HCT116 (cell line): Measurements from ENCODE around the gene ARHGAP20. TPM values are rescaled to one million over a fixed set of nuclear protein-coding genes. Genes with fewer than 3 reads are reported as not detected.

ENCODE experiments used
- ATAC-seq: fragments of 200-7000 bp; cut with Tn5 transposase; 2 replicates; pipeline ENCODE4 v1.9.1; 2020; ENCODE audit warnings: mild to moderate bottlenecking, moderate library complexity
- BruUV-seq: library from RNA; stranded (reverse); fragments of 400-500 nt; replicated peaks from 2 replicates; lab custom pipeline; 2021; lab: Mats Ljungman, UMichigan
- CTCF ChIA-PET: fragments of 300-600 bp; sonication (Branson Sonifier 250); formaldehyde crosslinking; loops from one replicate; lab custom pipeline; 2021; ENCODE audit warnings: antibody characterized with exemption; lab: Charles Lee
- POLR2A ChIA-PET: fragments of 300-600, 350-600 bp; sonication (Branson Sonifier 250); formaldehyde crosslinking; loops from one replicate; lab custom pipeline; 2021; ENCODE audit warnings: antibody characterized with exemption; lab: Charles Lee
- RAD21 ChIA-PET, 2 experiments: fragments of 300-600 bp; sonication (Branson Sonifier 250); formaldehyde crosslinking; loops; one replicate each; lab custom pipeline; 2023; ENCODE audit warnings: low total read pairs in 2 of 2; ENCODE audit not compliant: uncharacterized antibody in 2 of 2, unreplicated experiment in 2 of 2, low non-redundant PET in 1 of 2; lab: Charles Lee
- DNase-seq: peaks from one replicate; pipeline ENCODE4 v3.0.0-alpha.2; 2010; ENCODE audit warnings: low read depth, low spot score
- H2AFZ ChIP-seq: fragments of 200-600 bp; shearing (Covaris generic), sonication (generic); 2 replicates; pipeline ENCODE4 v1.6.1; 2017; ENCODE audit warnings: low read depth, mixed run types, mixed read lengths, antibody characterized with exemption, low read length; ENCODE audit not compliant: poor library complexity, severe bottlenecking
- H3K27ac ChIP-seq: 2 replicates; pipeline ENCODE4 v1.5.1; 2012; ENCODE audit warnings: low read depth, low read length
- H3K27me3 ChIP-seq: fragments of 200-600 bp; sonication (generic); 2 replicates; pipeline ENCODE4 v1.6.1; 2016; ENCODE audit warnings: mixed run types, low read length, mixed read lengths; ENCODE audit not compliant: insufficient read depth
- H3K36me3 ChIP-seq, 2 experiments: fragments of 200-500 bp in 1 of 2; fragments of 200-600 bp in 1 of 2; sonication (Bioruptor generic) in 1 of 2; sonication (generic) in 1 of 2; 2 replicates each; pipeline versions ENCODE4 v1.5.1 to v1.6.1; 2014 to 2016; ENCODE audit warnings: low read length in 2 of 2, inconsistent platforms in 1 of 2, mixed read lengths in 1 of 2, mixed run types in 1 of 2; ENCODE audit not compliant: insufficient read depth in 2 of 2, control insufficient read depth in 1 of 2
- H3K4me1 ChIP-seq, 2 experiments: fragments of 200-600 bp in 1 of 2; sonication (generic) in 1 of 2; 2 replicates each; pipeline versions ENCODE4 v1.5.1 to v1.6.1; 2012 to 2017; ENCODE audit warnings: low read length in 2 of 2, inconsistent platforms in 1 of 2, mild to moderate bottlenecking in 1 of 2, mixed read lengths in 1 of 2, mixed run types in 1 of 2, moderate library complexity in 1 of 2; ENCODE audit not compliant: insufficient read depth in 2 of 2, control insufficient read depth in 1 of 2
- H3K4me2 ChIP-seq: fragments of 200-600 bp; sonication (generic); 2 replicates; pipeline ENCODE4 v1.6.1; 2017; ENCODE audit warnings: mixed run types, low read length, mixed read lengths
- H3K4me3 ChIP-seq, 2 experiments: fragments of 200-600 bp in 1 of 2; sonication (generic) in 1 of 2; replicated peaks in 1 of 2; 2 replicates each; pipeline ENCODE4 v1.5.1; 2011 to 2016; ENCODE audit warnings: low read length in 2 of 2, control low read depth in 1 of 2, low read depth in 1 of 2, mild to moderate bottlenecking in 1 of 2, mixed read lengths in 1 of 2, mixed run types in 1 of 2
- H3K79me2 ChIP-seq: fragments of 200-600 bp; sonication (generic); 2 replicates; pipeline ENCODE4 v1.6.1; 2017; ENCODE audit warnings: mild to moderate bottlenecking, mixed run types, low read length, moderate library complexity, mixed read lengths; ENCODE audit not compliant: insufficient read depth
- H3K9ac ChIP-seq: fragments of 200-600 bp; sonication (generic); 2 replicates; pipeline ENCODE4 v1.6.1; 2016; ENCODE audit warnings: low read length, mixed read lengths
- H3K9me2 ChIP-seq: fragments of 200-600 bp; sonication (generic), shearing (Covaris generic); 2 replicates; pipeline ENCODE4 v1.6.1; 2017; ENCODE audit warnings: mixed run types, mild to moderate bottlenecking, moderate library complexity; ENCODE audit not compliant: insufficient read depth
- H3K9me3 ChIP-seq, 2 experiments: fragments of 200-500 bp in 1 of 2; fragments of 200-600 bp in 1 of 2; sonication (Bioruptor generic) in 1 of 2; sonication (generic) in 1 of 2; 2 replicates each; pipeline ENCODE4 v1.6.1; 2014 to 2017; ENCODE audit warnings: low read length in 2 of 2, mixed read lengths in 2 of 2, inconsistent platforms in 1 of 2, low read depth in 1 of 2, mild to moderate bottlenecking in 1 of 2, mixed run types in 1 of 2, moderate library complexity in 1 of 2; ENCODE audit not compliant: control insufficient read depth in 1 of 2, insufficient read depth in 1 of 2
- H4K20me1 ChIP-seq: fragments of 200-600 bp; sonication (generic), shearing (Covaris generic); 2 replicates; pipeline ENCODE4 v1.6.1; 2017; ENCODE audit warnings: mixed run types, mild to moderate bottlenecking, moderate library complexity; ENCODE audit not compliant: insufficient read depth
- CBX3 ChIP-seq: IDR thresholded peaks from 2 replicates; pipeline ENCODE4 v1.6.1; 2012; ENCODE audit warnings: low read depth
- ELF1 ChIP-seq: IDR thresholded peaks from 2 replicates; pipeline ENCODE4 v1.6.1; 2012; ENCODE audit warnings: low read depth, borderline replicate concordance
- FOSL1 ChIP-seq: IDR thresholded peaks from 2 replicates; pipeline ENCODE4 v1.6.1; 2012; ENCODE audit warnings: low read depth
- MAX ChIP-seq: IDR thresholded peaks from 2 replicates; pipeline ENCODE4 v1.6.1; 2012
- POLR2AphosphoS5 ChIP-seq: IDR thresholded peaks from 2 replicates; pipeline ENCODE4 v1.6.1; 2011; ENCODE audit warnings: mild to moderate bottlenecking, low read depth, low read length, moderate library complexity
- REST ChIP-seq: IDR thresholded peaks from 2 replicates; pipeline ENCODE4 v1.6.1; 2012; ENCODE audit warnings: low read depth
- TCF7L2 ChIP-seq: IDR thresholded peaks from 2 replicates; pipeline ENCODE4 v1.7.0; 2011; ENCODE audit warnings: borderline replicate concordance, inconsistent platforms; ENCODE audit not compliant: insufficient read depth, insufficient read length; ENCODE audit errors: extremely low read depth
- YY1 ChIP-seq: IDR thresholded peaks from 2 replicates; pipeline ENCODE4 v1.6.1; 2011; ENCODE audit warnings: low read length, low read depth, moderate library complexity, mild to moderate bottlenecking; ENCODE audit not compliant: insufficient replicate concordance; ENCODE audit errors: extremely low read depth
- intact Hi-C: fragments of 100-400 bp; cut with micrococcal nuclease; formaldehyde crosslinking; loops from 2 replicates; pipeline ENCODE4 v1.10.0; 2022
- total RNA-seq: library from RNA; stranded (reverse); gene quantifications from one replicate; pipeline ENCODE4 v1.2.1, GENCODE V29; 2021; ENCODE audit not compliant: unreplicated experiment
- TF ChIP-seq, protein P1 (sequence below), 3 experiments: fragments of 200-600 bp in 1 of 3; sonication (generic) in 1 of 3; IDR thresholded peaks in 2 of 3; conservative IDR thresholded peaks in 1 of 3; 2 replicates each; pipeline ENCODE4 v1.5.1; 2012 to 2017; ENCODE audit warnings: low read depth in 2 of 3, low read length in 2 of 3, antibody characterized with exemption in 1 of 3, borderline replicate concordance in 1 of 3, control low read depth in 1 of 3, mild to moderate bottlenecking in 1 of 3, mixed read lengths in 1 of 3, mixed run types in 1 of 3, moderate library complexity in 1 of 3; ENCODE audit not compliant: insufficient read depth in 1 of 3

Gene ARHGAP20
- total RNA-seq, 1 experiment from 2014 or later: not detected

DNA sequence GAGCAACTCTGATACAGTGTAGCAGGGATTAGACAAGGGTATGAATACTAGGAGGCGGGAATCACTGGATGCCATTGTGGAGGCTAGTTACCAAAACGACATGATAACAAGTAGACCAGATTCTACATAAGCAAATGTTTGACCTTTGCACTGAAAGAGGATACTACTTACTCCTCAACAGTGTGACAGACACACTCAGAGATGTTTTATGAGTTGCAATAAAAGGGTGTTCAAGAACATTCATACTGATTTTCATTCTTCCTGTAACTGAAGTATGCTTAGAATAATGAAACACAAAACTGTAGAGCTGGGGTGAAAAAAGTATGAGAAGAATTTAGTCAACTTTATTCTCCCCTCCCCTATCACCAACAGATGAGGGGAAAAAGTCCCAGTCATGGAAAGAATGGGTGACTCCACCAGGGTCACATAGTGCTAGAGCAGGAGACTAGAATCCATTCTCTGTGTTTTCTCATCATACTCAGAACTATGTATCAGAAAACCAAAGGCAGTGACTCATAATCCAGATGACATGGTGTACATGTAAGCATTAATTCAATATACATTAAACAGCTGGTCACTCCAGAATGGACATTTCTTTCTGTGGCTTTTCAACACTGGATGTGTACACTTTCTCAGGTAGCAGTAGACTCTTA lies 32.8 kb downstream of the ARHGAP20 start:
- no peaks in the 10 kb centered on the region for H3K9me2 ChIP-seq
- ChIA-PET POLR2A (no interaction called here), RAD21 (no interaction called here), CTCF (no interaction called here)
- intact Hi-C loops: no loop called here
- H3K79me2 ChIP-seq: no peaks in the 10 kb centered on the region
- H3K36me3 ChIP-seq: no peaks in the 10 kb centered on the region
- no peak for ATAC-seq
- no peak overlapping the region for H3K27ac ChIP-seq
- H3K4me1 ChIP-seq: no peaks in the 10 kb centered on the region
- H3K27me3 ChIP-seq: 0 out of 2 replicates have a peak, but pooled peaks cover 3% of the 10 kb centered on the region
- H3K4me2 ChIP-seq: no peak overlapping the region
- DNase-seq: no peak
- BruUV-seq: no TSS peak
- H4K20me1 ChIP-seq: no peaks in the 10 kb centered on the region
- H2AFZ ChIP-seq: no peak overlapping the region
- TF ChIP-seq YY1 (no peak), MAX (no peak), ELF1 (no peak), CBX3 (no peak)
- TF ChIP-seq, protein P1, sequence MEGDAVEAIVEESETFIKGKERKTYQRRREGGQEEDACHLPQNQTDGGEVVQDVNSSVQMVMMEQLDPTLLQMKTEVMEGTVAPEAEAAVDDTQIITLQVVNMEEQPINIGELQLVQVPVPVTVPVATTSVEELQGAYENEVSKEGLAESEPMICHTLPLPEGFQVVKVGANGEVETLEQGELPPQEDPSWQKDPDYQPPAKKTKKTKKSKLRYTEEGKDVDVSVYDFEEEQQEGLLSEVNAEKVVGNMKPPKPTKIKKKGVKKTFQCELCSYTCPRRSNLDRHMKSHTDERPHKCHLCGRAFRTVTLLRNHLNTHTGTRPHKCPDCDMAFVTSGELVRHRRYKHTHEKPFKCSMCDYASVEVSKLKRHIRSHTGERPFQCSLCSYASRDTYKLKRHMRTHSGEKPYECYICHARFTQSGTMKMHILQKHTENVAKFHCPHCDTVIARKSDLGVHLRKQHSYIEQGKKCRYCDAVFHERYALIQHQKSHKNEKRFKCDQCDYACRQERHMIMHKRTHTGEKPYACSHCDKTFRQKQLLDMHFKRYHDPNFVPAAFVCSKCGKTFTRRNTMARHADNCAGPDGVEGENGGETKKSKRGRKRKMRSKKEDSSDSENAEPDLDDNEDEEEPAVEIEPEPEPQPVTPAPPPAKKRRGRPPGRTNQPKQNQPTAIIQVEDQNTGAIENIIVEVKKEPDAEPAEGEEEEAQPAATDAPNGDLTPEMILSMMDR (IDR thresholded peaks at IDR 0.05 in 2 of 3, conservative IDR thresholded peaks at IDR 0.05 in 1 of 3; ENCODE audit: borderline replicate concordance in 1 of 3, insufficient read depth in 1 of 3, low read depth in 2 of 3, low read length in 2 of 3): no peak
- no peaks in the 10 kb centered on the region for H3K9me3 ChIP-seq
- H3K9ac ChIP-seq: no peak overlapping the region
- H3K4me3 ChIP-seq: no peak overlapping the region

DNA sequence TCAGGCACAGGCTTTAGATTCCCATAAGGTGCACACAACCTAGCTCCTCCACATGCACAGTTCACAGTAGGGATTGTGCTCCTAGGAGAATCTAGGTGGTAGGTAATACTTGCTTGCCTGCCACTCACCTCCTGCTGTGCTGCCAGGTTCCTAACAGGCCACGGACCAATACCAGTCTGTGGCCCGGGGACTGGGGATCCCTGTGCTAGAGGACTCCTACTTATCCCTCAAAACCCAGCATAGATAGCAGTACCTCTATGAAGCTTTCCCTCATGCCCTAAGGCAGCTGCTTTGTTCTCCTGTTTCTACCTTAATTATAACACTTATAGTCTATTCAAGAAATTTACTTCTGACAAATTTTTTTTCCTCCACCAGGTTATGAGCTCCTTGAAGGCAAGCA lies 36.7 kb downstream of the ARHGAP20 start:
- H3K9me3 ChIP-seq: no peaks in the 10 kb centered on the region
- intact Hi-C loops: no loop called here
- H2AFZ ChIP-seq: no peak overlapping the region
- H3K4me2 ChIP-seq: no peak overlapping the region
- no peak for ATAC-seq
- no peak overlapping the region for H3K27ac ChIP-seq
- ChIA-PET POLR2A (no interaction called here), CTCF (no interaction called here), RAD21 (no interaction called here)
- H3K79me2 ChIP-seq: no peaks in the 10 kb centered on the region
- H3K4me3 ChIP-seq: no peak overlapping the region
- H3K36me3 ChIP-seq: no peaks in the 10 kb centered on the region
- H3K27me3 ChIP-seq: no peaks in the 10 kb centered on the region
- no TSS peak for BruUV-seq
- H4K20me1 ChIP-seq: no peaks in the 10 kb centered on the region
- H3K9ac ChIP-seq: no peak overlapping the region
- no peak for DNase-seq
- H3K4me1 ChIP-seq: no peaks in the 10 kb centered on the region
- H3K9me2 ChIP-seq: no peaks in the 10 kb centered on the region
- TF ChIP-seq YY1: no peak
- TF ChIP-seq, protein P1 (IDR thresholded peaks at IDR 0.05 in 2 of 3, conservative IDR thresholded peaks at IDR 0.05 in 1 of 3; ENCODE audit: borderline replicate concordance in 1 of 3, insufficient read depth in 1 of 3, low read depth in 2 of 3, low read length in 2 of 3): no peak
- TF ChIP-seq POLR2AphosphoS5: no peak
- no peak for TF ChIP-seq FOSL1
- no peak for TF ChIP-seq TCF7L2
- TF ChIP-seq REST: no peak
